ENCODE data around the gene CASS4.

DNA sequence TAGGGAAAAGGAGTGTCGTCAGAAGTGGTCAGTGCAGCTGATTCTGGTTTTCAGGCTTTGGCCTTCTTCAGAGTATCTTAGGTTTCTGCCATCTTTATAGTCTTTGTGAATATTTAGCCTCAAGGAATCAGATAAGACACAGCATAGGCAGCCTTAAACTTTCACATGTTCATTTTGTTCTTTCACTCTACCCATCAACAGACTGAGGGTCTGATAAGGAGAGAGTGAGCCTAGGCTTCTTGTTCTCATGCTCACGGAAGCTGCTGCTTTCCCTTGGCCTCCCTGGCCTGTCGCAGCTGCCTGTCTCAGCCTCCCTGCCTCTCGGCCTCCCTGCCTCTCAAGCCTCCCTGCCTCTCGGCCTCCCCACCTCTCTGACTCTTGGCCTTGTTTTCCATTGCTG is 76.5 kb downstream of the CASS4 start:
- TF ChIP-seq, protein P1, sequence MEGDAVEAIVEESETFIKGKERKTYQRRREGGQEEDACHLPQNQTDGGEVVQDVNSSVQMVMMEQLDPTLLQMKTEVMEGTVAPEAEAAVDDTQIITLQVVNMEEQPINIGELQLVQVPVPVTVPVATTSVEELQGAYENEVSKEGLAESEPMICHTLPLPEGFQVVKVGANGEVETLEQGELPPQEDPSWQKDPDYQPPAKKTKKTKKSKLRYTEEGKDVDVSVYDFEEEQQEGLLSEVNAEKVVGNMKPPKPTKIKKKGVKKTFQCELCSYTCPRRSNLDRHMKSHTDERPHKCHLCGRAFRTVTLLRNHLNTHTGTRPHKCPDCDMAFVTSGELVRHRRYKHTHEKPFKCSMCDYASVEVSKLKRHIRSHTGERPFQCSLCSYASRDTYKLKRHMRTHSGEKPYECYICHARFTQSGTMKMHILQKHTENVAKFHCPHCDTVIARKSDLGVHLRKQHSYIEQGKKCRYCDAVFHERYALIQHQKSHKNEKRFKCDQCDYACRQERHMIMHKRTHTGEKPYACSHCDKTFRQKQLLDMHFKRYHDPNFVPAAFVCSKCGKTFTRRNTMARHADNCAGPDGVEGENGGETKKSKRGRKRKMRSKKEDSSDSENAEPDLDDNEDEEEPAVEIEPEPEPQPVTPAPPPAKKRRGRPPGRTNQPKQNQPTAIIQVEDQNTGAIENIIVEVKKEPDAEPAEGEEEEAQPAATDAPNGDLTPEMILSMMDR (IDR thresholded peaks at IDR 0.05; ENCODE audit: poor library complexity, severe bottlenecking) = no peak
- no peak for TF ChIP-seq EP300 (conservative IDR thresholded peaks at IDR 0.05; ENCODE audit: poor library complexity, severe bottlenecking)

Data from neural cell (in vitro differentiated cells).